ENCODE measurements around the gene SMIM33.

- TF ChIP-seq EP300 (IDR thresholded peaks at IDR 0.05) (no peak), CTCF (IDR thresholded peaks at IDR 0.05) (no peak), POLR2AphosphoS5 (IDR thresholded peaks at IDR 0.05) (no peak)
Observed at GRCh38 chr5:139431706-139432105, 39.1 kb upstream of the SMIM33 start.

Data from upper lobe of left lung (tissue), 4 donors.